Neural progenitor cell (in vitro differentiated cells): ENCODE measurements around the gene R3HDM1. TPM values are rescaled to one million over a fixed set of nuclear protein-coding genes. Genes with fewer than 3 reads are reported as not detected.

Experiments used
- DNase-seq: peaks from one replicate; pipeline ENCODE4 v3.0.0-alpha.2; 2016; ENCODE audit warnings: low spot score
- H2AFZ ChIP-seq: fragments of 200-600 bp; sonication (generic); replicated peaks from 2 replicates; pipeline ENCODE4 v1.6.1; 2016; ENCODE audit warnings: antibody characterized with exemption
- H3F3A ChIP-seq: fragments of 200-600 bp; sonication (generic); 2 replicates; pipeline ENCODE4 v1.6.1; 2016; ENCODE audit warnings: antibody characterized with exemption, low read depth
- H3K27ac ChIP-seq: fragments of 200-600 bp; sonication (generic); 2 replicates; pipeline ENCODE4 v1.5.1; 2016; ENCODE audit warnings: mild to moderate bottlenecking
- H3K27me3 ChIP-seq: fragments of 200-600 bp; sonication (generic); 2 replicates; pipeline ENCODE4 v1.6.1; 2016; ENCODE audit warnings: mild to moderate bottlenecking, moderate library complexity
- H3K36me3 ChIP-seq: fragments of 200-600 bp; sonication (generic); 2 replicates; pipeline ENCODE4 v1.5.1; 2016
- H3K4me1 ChIP-seq: fragments of 200-600 bp; sonication (generic); 2 replicates; pipeline ENCODE4 v1.6.1; 2016; ENCODE audit warnings: mixed run types
- H3K4me2 ChIP-seq: fragments of 200-600 bp; sonication (generic); 2 replicates; pipeline ENCODE4 v1.6.1; 2016
- H3K4me3 ChIP-seq: fragments of 200-600 bp; sonication (generic); 2 replicates; pipeline ENCODE4 v1.5.1; 2016
- H3K79me2 ChIP-seq: fragments of 200-600 bp; sonication (generic); 2 replicates; pipeline ENCODE4 v1.6.1; 2016; ENCODE audit warnings: low read depth
- H3K9ac ChIP-seq: fragments of 200-600 bp; sonication (generic); 2 replicates; pipeline ENCODE4 v1.6.1; 2016
- H3K9me3 ChIP-seq: fragments of 200-600 bp; sonication (generic); 2 replicates; pipeline ENCODE4 v1.5.1; 2016; ENCODE audit warnings: low read depth
- H4K20me1 ChIP-seq: fragments of 200-600 bp; sonication (generic); 2 replicates; pipeline ENCODE4 v1.6.1; 2016; ENCODE audit warnings: low read depth
- H3K27ac Mint-ChIP-seq: 3 replicates; pipeline ENCODE4 v1.8.0; 2021; ENCODE audit warnings: mixed read lengths
- H3K27me3 Mint-ChIP-seq: 2 replicates; pipeline ENCODE4 v1.8.0; 2022; ENCODE audit warnings: low read depth, mild to moderate bottlenecking, inconsistent platforms, moderate library complexity, mixed read lengths; ENCODE audit not compliant: insufficient read depth
- H3K36me3 Mint-ChIP-seq: 3 replicates; pipeline ENCODE4 v1.8.0; 2021; ENCODE audit warnings: mixed read lengths
- H3K4me1 Mint-ChIP-seq: 3 replicates; pipeline ENCODE4 v1.8.0; 2021; ENCODE audit warnings: mixed read lengths
- H3K4me3 Mint-ChIP-seq: 3 replicates; pipeline ENCODE4 v1.8.0; 2021; ENCODE audit warnings: mild to moderate bottlenecking, moderate library complexity, mixed read lengths
- H3K9me3 Mint-ChIP-seq: 3 replicates; pipeline ENCODE4 v1.8.0; 2020; ENCODE audit warnings: mixed read lengths
- EZH2 ChIP-seq: fragments of 200-600 bp; sonication (generic); IDR thresholded peaks from 2 replicates; pipeline ENCODE4 v1.6.1; 2017; ENCODE audit warnings: antibody characterized with exemption, mild to moderate bottlenecking, moderate library complexity
- EZH2phosphoT487 ChIP-seq: fragments of 200-600 bp; sonication (generic); IDR thresholded peaks from 2 replicates; pipeline ENCODE4 v1.6.1; 2017; ENCODE audit warnings: antibody characterized with exemption
- total RNA-seq: library from RNA; depleted of rRNA; stranded (reverse); fragments of >200 nt; gene quantifications from 2 replicates; pipeline ENCODE4 v1.2.3, GENCODE V29; 2015; ENCODE audit warnings: low replicate concordance
- TF ChIP-seq, protein P1 (sequence below): fragments of 200-600 bp; sonication (generic); IDR thresholded peaks from 2 replicates; pipeline ENCODE4 v1.5.1; 2017; ENCODE audit warnings: antibody characterized with exemption, mild to moderate bottlenecking

R3HDM1 gene
- total RNA-seq, 1 donor from 2014 or later, result 49.4 TPM

DNA sequence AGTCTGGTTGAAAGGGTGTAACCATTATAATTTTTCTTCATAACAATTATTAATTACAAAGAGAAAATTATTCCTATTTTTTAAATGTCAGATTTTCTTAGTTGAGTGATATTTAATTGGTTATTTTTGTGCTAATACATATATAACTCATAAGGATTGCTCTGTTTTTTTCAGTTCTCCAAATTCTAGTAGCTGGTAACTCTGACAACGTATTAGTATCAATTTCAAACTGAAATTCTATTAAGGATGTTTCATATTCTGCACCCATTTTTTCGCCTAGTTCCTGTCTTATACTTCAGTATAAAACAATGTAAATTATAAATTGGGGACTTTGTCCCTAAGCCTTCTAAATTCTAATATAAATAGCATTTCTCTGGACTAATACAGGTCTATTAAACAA, 81.0 kb downstream of the R3HDM1 start:
- no peak for DNase-seq
- Histone ChIP-seq H3F3A (no peaks in the 10 kb centered on the region), H2AFZ (no peak overlapping the region), H3K9ac (no peak overlapping the region), H4K20me1 (no peaks in the 10 kb centered on the region), H3K79me2 (no peaks in the 10 kb centered on the region), H3K27ac (no peak overlapping the region), H3K4me2 (no peak overlapping the region), H3K4me1 (no peaks in the 10 kb centered on the region), H3K27me3 (no peaks in the 10 kb centered on the region), H3K9me3 (no peaks in the 10 kb centered on the region), H3K4me3 (no peak overlapping the region), H3K36me3 (no peaks in the 10 kb centered on the region)
- Mint-ChIP-seq H3K4me3 (no peak overlapping the region), H3K27ac (no peak overlapping the region), H3K9me3 (no peaks in the 10 kb centered on the region), H3K4me1 (peaks cover 3% of the 10 kb centered on the region), H3K27me3 (no peaks in the 10 kb centered on the region), H3K36me3 (peaks cover 17% of the 10 kb centered on the region)
- TF ChIP-seq EZH2phosphoT487 (no peak), EZH2 (no peak)
- TF ChIP-seq, protein P1, sequence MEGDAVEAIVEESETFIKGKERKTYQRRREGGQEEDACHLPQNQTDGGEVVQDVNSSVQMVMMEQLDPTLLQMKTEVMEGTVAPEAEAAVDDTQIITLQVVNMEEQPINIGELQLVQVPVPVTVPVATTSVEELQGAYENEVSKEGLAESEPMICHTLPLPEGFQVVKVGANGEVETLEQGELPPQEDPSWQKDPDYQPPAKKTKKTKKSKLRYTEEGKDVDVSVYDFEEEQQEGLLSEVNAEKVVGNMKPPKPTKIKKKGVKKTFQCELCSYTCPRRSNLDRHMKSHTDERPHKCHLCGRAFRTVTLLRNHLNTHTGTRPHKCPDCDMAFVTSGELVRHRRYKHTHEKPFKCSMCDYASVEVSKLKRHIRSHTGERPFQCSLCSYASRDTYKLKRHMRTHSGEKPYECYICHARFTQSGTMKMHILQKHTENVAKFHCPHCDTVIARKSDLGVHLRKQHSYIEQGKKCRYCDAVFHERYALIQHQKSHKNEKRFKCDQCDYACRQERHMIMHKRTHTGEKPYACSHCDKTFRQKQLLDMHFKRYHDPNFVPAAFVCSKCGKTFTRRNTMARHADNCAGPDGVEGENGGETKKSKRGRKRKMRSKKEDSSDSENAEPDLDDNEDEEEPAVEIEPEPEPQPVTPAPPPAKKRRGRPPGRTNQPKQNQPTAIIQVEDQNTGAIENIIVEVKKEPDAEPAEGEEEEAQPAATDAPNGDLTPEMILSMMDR, result no peak

DNA sequence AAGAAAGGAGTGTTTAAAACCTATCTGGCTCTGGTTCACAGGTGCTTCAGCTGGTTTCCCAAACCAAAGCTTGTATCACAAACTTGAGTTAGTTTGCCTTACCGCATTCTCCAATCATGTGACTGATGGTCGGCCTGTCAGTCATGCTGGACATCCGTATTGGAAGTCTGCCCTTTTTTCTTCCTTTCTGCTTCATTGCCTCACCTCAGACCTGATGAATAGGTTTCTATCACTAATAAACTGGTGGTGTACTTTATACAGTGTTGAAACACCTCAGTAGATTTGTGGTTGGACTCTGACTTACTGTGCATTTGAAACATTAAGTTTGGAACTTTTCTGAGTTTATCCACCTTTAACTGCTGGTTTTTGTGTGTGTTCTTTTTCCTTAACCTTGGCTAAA, 84.1 kb downstream of the R3HDM1 start:
- TF ChIP-seq, protein P1, result no peak
- no peak for TF ChIP-seq EZH2
- TF ChIP-seq EZH2phosphoT487, result no peak
- Histone ChIP-seq H3K36me3 (no peaks in the 10 kb centered on the region), H3K9ac (no peak overlapping the region), H3K79me2 (no peaks in the 10 kb centered on the region), H3K9me3 (no peaks in the 10 kb centered on the region), H4K20me1 (no peaks in the 10 kb centered on the region), H2AFZ (no peak overlapping the region), H3K27me3 (no peaks in the 10 kb centered on the region), H3K27ac (peak overlapping the region; percentile 18), H3K4me3 (no peak overlapping the region), H3F3A (no peaks in the 10 kb centered on the region), H3K4me1 (no peaks in the 10 kb centered on the region), H3K4me2 (no peak overlapping the region)
- DNase-seq, result no peak
- Mint-ChIP-seq H3K27ac (no peak overlapping the region), H3K4me1 (peaks cover 3% of the 10 kb centered on the region), H3K36me3 (peaks cover 9% of the 10 kb centered on the region), H3K4me3 (no peak overlapping the region), H3K27me3 (no peaks in the 10 kb centered on the region), H3K9me3 (no peaks in the 10 kb centered on the region)

DNA sequence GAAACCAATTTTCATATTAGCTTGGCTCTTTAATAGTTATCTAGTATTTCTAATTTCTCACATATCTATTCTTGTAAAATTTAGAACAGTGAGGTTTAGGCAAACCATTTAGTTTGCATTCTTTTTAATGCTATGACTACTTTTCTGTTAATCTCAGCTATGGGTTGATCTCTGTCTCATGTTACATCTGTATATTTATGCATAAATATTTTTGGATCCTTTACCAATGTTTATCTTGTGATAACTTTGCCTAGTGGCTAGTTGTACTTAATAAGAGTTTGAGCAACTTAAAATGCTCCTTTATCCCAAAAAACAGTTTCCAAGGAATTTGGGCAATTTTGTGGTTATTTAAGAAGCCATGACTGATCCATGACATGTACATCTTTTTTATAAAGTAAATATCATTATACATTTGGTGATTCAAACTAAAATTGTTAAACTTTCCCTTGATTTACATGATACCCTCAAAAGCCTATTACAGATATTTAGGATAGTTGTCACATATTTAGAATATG, 86.3 kb downstream of the R3HDM1 start:
- Histone ChIP-seq H3K9ac (no peak overlapping the region), H3K27ac (no peak overlapping the region), H3K4me2 (no peak overlapping the region), H3K27me3 (no peaks in the 10 kb centered on the region), H3K79me2 (no peaks in the 10 kb centered on the region), H3K36me3 (peaks cover 8% of the 10 kb centered on the region), H3K4me3 (no peak overlapping the region), H2AFZ (no peak overlapping the region), H3F3A (no peaks in the 10 kb centered on the region), H3K4me1 (no peaks in the 10 kb centered on the region), H4K20me1 (no peaks in the 10 kb centered on the region), H3K9me3 (no peaks in the 10 kb centered on the region)
- Mint-ChIP-seq H3K27me3 (no peaks in the 10 kb centered on the region), H3K4me1 (peaks cover 3% of the 10 kb centered on the region), H3K36me3 (peaks cover 13% of the 10 kb centered on the region), H3K9me3 (no peaks in the 10 kb centered on the region), H3K27ac (no peak overlapping the region), H3K4me3 (no peak overlapping the region)
- TF ChIP-seq EZH2phosphoT487, result no peak
- no peak for TF ChIP-seq EZH2
- TF ChIP-seq, protein P1, result no peak
- no peak for DNase-seq
